Lung (tissue), 12 donors: ENCODE data around the gene GBX2. TPM values are rescaled to one million over a fixed set of nuclear protein-coding genes. Genes with fewer than 3 reads are reported as not detected.

Experiments used
- ATAC-seq: fragments of 200-7000 bp; cut with Tn5 transposase; one replicate; pipeline ENCODE4 v1.9.1; 2020; ENCODE audit warnings: moderate number of reproducible peaks; ENCODE audit not compliant: insufficient read depth, low FRiP score
- DNase-seq, 3 donors: peaks; one replicate each; pipeline ENCODE4 v3.0.0-alpha.2; 2013 to 2017
- H3K27ac ChIP-seq, 2 donors: one replicate each; pipeline ENCODE4 v1.5.1; 2013; ENCODE audit warnings: mild to moderate bottlenecking in 2 of 2, moderate library complexity in 2 of 2, control low read depth in 1 of 2, inconsistent platforms in 1 of 2, low read depth in 1 of 2, low read length in 1 of 2
- H3K27me3 ChIP-seq, 3 donors: one replicate each; pipeline ENCODE4 v1.5.1; 2013; ENCODE audit warnings: low read length in 2 of 3; ENCODE audit not compliant: control insufficient read depth in 3 of 3, insufficient read depth in 3 of 3
- H3K36me3 ChIP-seq, 4 donors: one replicate each; pipeline ENCODE4 v1.5.1; 2013; ENCODE audit warnings: low read length in 4 of 4, mild to moderate bottlenecking in 1 of 4, moderate library complexity in 1 of 4; ENCODE audit not compliant: control insufficient read depth in 4 of 4, insufficient read depth in 4 of 4
- H3K4me1 ChIP-seq, 5 donors: one replicate each; pipeline ENCODE4 v1.5.1; 2013; ENCODE audit warnings: low read length in 5 of 5, mild to moderate bottlenecking in 2 of 5, moderate library complexity in 1 of 5; ENCODE audit not compliant: control insufficient read depth in 5 of 5, insufficient read depth in 5 of 5
- H3K4me3 ChIP-seq: one replicate; pipeline ENCODE4 v1.5.1; 2013; ENCODE audit warnings: mild to moderate bottlenecking, control low read depth, moderate library complexity
- H3K9ac ChIP-seq, 2 donors: one replicate each; pipeline ENCODE4 v1.5.1; 2013; ENCODE audit warnings: low read length in 2 of 2, control low read depth in 1 of 2; ENCODE audit not compliant: insufficient read depth in 1 of 2
- H3K9me3 ChIP-seq, 4 donors: one replicate each; pipeline ENCODE4 v1.5.1; 2013; ENCODE audit warnings: low read length in 3 of 4, mild to moderate bottlenecking in 1 of 4, moderate library complexity in 1 of 4; ENCODE audit not compliant: control insufficient read depth in 4 of 4, insufficient read depth in 3 of 4
- WGBS, 2 donors: extraction: QIAGEN DNeasy Blood & Tissue Kit; methylation state at CpG; one replicate each; pipeline ENCODE4 v1.1.7; 2013; 5-methylcytosine and 5-hydroxymethylcytosine counted together
- polyA plus RNA-seq, 2 donors: library from polyadenylated mRNA; stranded (reverse); fragments of 200-250 nt; gene quantifications; one replicate each; pipeline ENCODE4 v1.2.1, GENCODE V29; 2013
- total RNA-seq, 2 donors: library from RNA; depleted of rRNA in 1 of 2; stranded (reverse); fragments of >200 nt in 1 of 2; gene quantifications; one replicate each; pipeline ENCODE4 v1.2.1, GENCODE V29; 2014 to 2021
- TF ChIP-seq, protein P1 (sequence below): IDR thresholded peaks from 2 replicates; pipeline ENCODE4 v1.5.1; 2012; ENCODE audit warnings: mild to moderate bottlenecking; ENCODE audit errors: control extremely low read depth, extremely low read depth
- donor health status: control.
- donor health status: control.
- donor health status: Bipolar disorder and iron deficiency.
- donor health status: healthy.
- donor health status: DM: yes; HTN: yes; CAD: no.

GBX2 gene
- total and polyA plus RNA-seq, 4 donors = 0.17 TPM; not detected in 3

GRCh38 chr2:236215761-236216333 lies 47.7 kb upstream of the GBX2 start:
- H3K27ac ChIP-seq = no peak overlapping the region
- DNase-seq (no peak), ATAC-seq (no peak)
- WGBS, 2 donors = 90 to 92% methylated on average over 12 of the region's 12 CpGs
- H3K4me1 ChIP-seq = no peaks in the 10 kb centered on the region
- H3K9ac ChIP-seq = no peak overlapping the region
- H3K27me3 ChIP-seq = peaks cover 7 to 28% (median 15%) of the 10 kb centered on the region in 3 donors
- TF ChIP-seq, protein P1, sequence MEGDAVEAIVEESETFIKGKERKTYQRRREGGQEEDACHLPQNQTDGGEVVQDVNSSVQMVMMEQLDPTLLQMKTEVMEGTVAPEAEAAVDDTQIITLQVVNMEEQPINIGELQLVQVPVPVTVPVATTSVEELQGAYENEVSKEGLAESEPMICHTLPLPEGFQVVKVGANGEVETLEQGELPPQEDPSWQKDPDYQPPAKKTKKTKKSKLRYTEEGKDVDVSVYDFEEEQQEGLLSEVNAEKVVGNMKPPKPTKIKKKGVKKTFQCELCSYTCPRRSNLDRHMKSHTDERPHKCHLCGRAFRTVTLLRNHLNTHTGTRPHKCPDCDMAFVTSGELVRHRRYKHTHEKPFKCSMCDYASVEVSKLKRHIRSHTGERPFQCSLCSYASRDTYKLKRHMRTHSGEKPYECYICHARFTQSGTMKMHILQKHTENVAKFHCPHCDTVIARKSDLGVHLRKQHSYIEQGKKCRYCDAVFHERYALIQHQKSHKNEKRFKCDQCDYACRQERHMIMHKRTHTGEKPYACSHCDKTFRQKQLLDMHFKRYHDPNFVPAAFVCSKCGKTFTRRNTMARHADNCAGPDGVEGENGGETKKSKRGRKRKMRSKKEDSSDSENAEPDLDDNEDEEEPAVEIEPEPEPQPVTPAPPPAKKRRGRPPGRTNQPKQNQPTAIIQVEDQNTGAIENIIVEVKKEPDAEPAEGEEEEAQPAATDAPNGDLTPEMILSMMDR = no peak
- no peaks in the 10 kb centered on the region for H3K9me3 ChIP-seq
- no peak overlapping the region for H3K4me3 ChIP-seq
- H3K36me3 ChIP-seq = no peaks in the 10 kb centered on the region

GRCh38 chr2:236215196-236215595 lies 47.0 kb upstream of the GBX2 start:
- Histone ChIP-seq H3K4me1 (no peaks in the 10 kb centered on the region), H3K27ac (no peak overlapping the region), H3K27me3 (peaks cover 7 to 24% (median 15%) of the 10 kb centered on the region in 3 donors), H3K4me3 (no peak overlapping the region), H3K9ac (no peak overlapping the region), H3K9me3 (no peaks in the 10 kb centered on the region), H3K36me3 (no peaks in the 10 kb centered on the region)
- 77 to 79% methylated on average over 6 of the region's 6 CpGs for WGBS, 2 donors
- DNase-seq (no peak), ATAC-seq (no peak)
- TF ChIP-seq, protein P1 = no peak

DNA sequence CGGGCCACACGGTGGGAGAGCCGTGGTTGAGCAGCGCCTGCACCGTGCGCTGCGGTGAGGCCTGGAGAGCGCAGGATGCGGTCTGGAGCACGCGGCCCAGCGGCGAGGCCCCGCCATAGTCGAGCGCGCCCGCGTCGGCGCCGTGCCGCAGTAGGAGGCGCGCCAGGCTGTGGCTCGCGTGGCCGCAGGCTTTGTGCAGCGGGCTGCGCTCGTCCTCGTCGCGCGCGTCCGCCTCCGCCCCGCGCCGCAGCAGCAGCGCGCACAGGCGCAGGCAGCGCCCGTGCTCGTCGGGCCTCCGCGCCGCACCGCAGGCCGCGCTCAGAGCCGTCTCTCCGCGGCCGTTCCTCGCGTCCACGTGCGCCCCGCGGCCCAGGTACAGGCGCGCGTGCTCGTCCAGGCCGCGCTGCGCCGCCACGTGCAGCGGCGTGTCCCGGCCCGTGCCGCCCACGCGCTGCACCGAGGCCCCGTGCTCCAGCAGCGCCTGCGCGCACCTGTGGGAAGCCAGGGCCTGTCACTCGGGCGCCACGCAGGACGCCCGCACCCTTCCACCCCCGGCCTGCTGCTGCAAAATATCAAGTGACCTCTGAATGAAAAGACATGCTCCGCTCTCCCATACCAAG lies 46.3 kb upstream of the GBX2 start:
- DNase-seq (peak; percentile 4 to 46 (median 20)), ATAC-seq (no peak)
- Histone ChIP-seq H3K36me3 (no peaks in the 10 kb centered on the region), H3K27me3 (peaks cover 7 to 24% (median 15%) of the 10 kb centered on the region in 3 donors), H3K4me3 (no peak overlapping the region), H3K27ac (no peak overlapping the region), H3K9ac (no peak overlapping the region), H3K4me1 (no peaks in the 10 kb centered on the region), H3K9me3 (no peaks in the 10 kb centered on the region)
- TF ChIP-seq, protein P1 = no peak
- 32 to 35% methylated on average over 90 to 92 of the region's 92 CpGs for WGBS, 2 donors

GRCh38 chr2:236211296-236211695 lies 43.1 kb upstream of the GBX2 start:
- TF ChIP-seq, protein P1 = no peak
- no peak overlapping the region for H3K9ac ChIP-seq
- no peaks in the 10 kb centered on the region for H3K36me3 ChIP-seq
- no peak overlapping the region for H3K4me3 ChIP-seq
- H3K9me3 ChIP-seq = peaks cover 0 to 4% (median 1%) of the 10 kb centered on the region in 4 donors
- WGBS, 2 donors = 91 to 92% methylated on average over 25 of the region's 25 CpGs
- H3K4me1 ChIP-seq = no peaks in the 10 kb centered on the region
- ATAC-seq (no peak), DNase-seq (no peak)
- peaks cover 7 to 19% (median 15%) of the 10 kb centered on the region in 3 donors for H3K27me3 ChIP-seq
- no peak overlapping the region for H3K27ac ChIP-seq
